IMR-90 (cell line): ENCODE results near the gene CCN6.

Source experiments
- CEBPB ChIP-seq: IDR thresholded peaks from 2 replicates; pipeline ENCODE4 v1.6.1; 2012; ENCODE audit warnings: low read depth, low read length, improper control_type of control experiment
- CHD1 ChIP-seq: IDR thresholded peaks from 2 replicates; pipeline ENCODE4 v1.6.1; 2012; ENCODE audit warnings: low read depth, low read length, improper control_type of control experiment
- CTCF ChIP-seq: conservative IDR thresholded peaks from 2 replicates; pipeline ENCODE4 v1.5.1; 2012; ENCODE audit warnings: mild to moderate bottlenecking, low read depth, low read length, improper control_type of control experiment
- FOS ChIP-seq: fragments of 150-350 bp; IDR thresholded peaks from 2 replicates; pipeline ENCODE4 v1.6.1; 2016; ENCODE audit warnings: low read depth, low read length
- MXI1 ChIP-seq: IDR thresholded peaks from 2 replicates; pipeline ENCODE4 v1.6.1; 2012; ENCODE audit warnings: low read depth, mild to moderate bottlenecking, low read length, moderate library complexity, borderline replicate concordance
- RAD21 ChIP-seq: IDR thresholded peaks from 2 replicates; pipeline ENCODE4 v1.6.1; 2012; ENCODE audit warnings: low read length, improper control_type of control experiment
- USF2 ChIP-seq: fragments of 150-350 bp; IDR thresholded peaks from 2 replicates; pipeline ENCODE4 v1.6.1; 2017; ENCODE audit warnings: mild to moderate bottlenecking, antibody characterized with exemption, low read length, low read depth

DNA sequence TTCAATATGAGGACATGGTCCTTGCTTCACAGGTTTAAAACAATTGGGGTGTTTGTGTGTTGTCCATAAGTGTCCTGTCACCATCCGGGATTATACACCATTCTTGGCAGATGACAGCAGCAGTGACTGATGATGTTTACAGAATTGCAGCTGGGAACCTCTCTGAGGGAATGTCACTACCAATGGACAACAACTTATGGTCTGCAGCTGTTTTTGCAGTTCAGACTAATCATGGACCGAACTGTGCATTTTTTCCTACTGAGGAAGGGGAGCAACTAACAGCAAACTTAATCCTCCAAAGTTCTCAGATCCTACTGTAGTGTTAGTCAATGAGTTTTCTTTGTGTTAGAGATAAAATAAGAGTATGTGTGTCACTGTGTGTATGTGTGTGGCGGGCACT, 59.5 kb downstream of the CCN6 start:
- TF ChIP-seq RAD21, result no peak
- no peak for TF ChIP-seq CTCF
- no peak for TF ChIP-seq CEBPB
- no peak for TF ChIP-seq FOS
- TF ChIP-seq CHD1, result no peak
- TF ChIP-seq USF2, result no peak
- TF ChIP-seq MXI1, result no peak
